BE2C (cell line): ENCODE data around the gene MAGI2.
"Not testable (repeated sequence)": the region's sequence is repeated elsewhere in the genome, so short reads cannot be mapped to it uniquely, and the experiment has no call there.

Experiments
- DNase-seq: peaks from one replicate; pipeline ENCODE4 v3.0.0-alpha.2; 2020
- H3K27me3 ChIP-seq: fragments of 250-450 bp; sonication (Bioruptor Pico); 2 replicates; pipeline ENCODE4 v1.5.1; 2020; ENCODE audit warnings: mild to moderate bottlenecking
- H3K36me3 ChIP-seq: fragments of 250-450 bp; sonication (Bioruptor Pico); 2 replicates; pipeline ENCODE4 v1.5.1; 2020; ENCODE audit warnings: mild to moderate bottlenecking
- H3K4me1 ChIP-seq: fragments of 250-450 bp; sonication (Bioruptor Pico); 2 replicates; pipeline ENCODE4 v1.5.1; 2020
- H3K4me3 ChIP-seq: 2 replicates; pipeline ENCODE4 v1.5.1; 2011; ENCODE audit warnings: low read depth, low read length
- H3K9me3 ChIP-seq: fragments of 250-450 bp; sonication (Bioruptor Pico); 2 replicates; pipeline ENCODE4 v1.5.1; 2020
- CTCF ChIP-seq: IDR thresholded peaks from 2 replicates; pipeline ENCODE4 v1.5.1; 2012; ENCODE audit warnings: mild to moderate bottlenecking, low read depth, low read length

Gene MAGI2

GRCh38 chr7:79046061-79046460, 407.4 kb downstream of the MAGI2 start:
- no peak overlapping the region for H3K4me3 ChIP-seq
- H3K27me3 ChIP-seq, result peaks cover 3% of the 10 kb centered on the region; the same call in 1 of the 2 replicates
- no peaks in the 10 kb centered on the region for H3K9me3 ChIP-seq
- no peaks in the 10 kb centered on the region for H3K4me1 ChIP-seq
- H3K36me3 ChIP-seq, result no peaks in the 10 kb centered on the region
- TF ChIP-seq CTCF, result no peak
- DNase-seq, result no peak

GRCh38 chr7:79037001-79037400, 416.5 kb downstream of the MAGI2 start:
- Histone ChIP-seq H3K4me3 (no peak overlapping the region), H3K27me3 (peaks cover 2% of the 10 kb centered on the region; the same call in 1 of the 2 replicates), H3K9me3 (no peaks in the 10 kb centered on the region), H3K4me1 (no peaks in the 10 kb centered on the region), H3K36me3 (no peaks in the 10 kb centered on the region)
- no peak for TF ChIP-seq CTCF
- DNase-seq, result no peak

- Histone ChIP-seq H3K9me3 (no peaks in the 10 kb centered on the region), H3K4me1 (no peaks in the 10 kb centered on the region), H3K4me3 (no peak overlapping the region), H3K27me3 (peaks cover 2% of the 10 kb centered on the region; the same call in 1 of the 2 replicates), H3K36me3 (no peaks in the 10 kb centered on the region)
- DNase-seq, result no peak
- no peak for TF ChIP-seq CTCF
These were observed 417.1 kb downstream of the MAGI2 start for GRCh38 chr7:79036356-79036755.

- H3K9me3 ChIP-seq, result no peaks in the 10 kb centered on the region
- no peak overlapping the region for H3K4me3 ChIP-seq
- no peak for TF ChIP-seq CTCF
- DNase-seq, result no peak
- peaks cover 2% of the 10 kb centered on the region; the same call in 1 of the 2 replicates for H3K27me3 ChIP-seq
- no peaks in the 10 kb centered on the region for H3K4me1 ChIP-seq
- H3K36me3 ChIP-seq, result no peaks in the 10 kb centered on the region
These were observed 417.6 kb downstream of the MAGI2 start for GRCh38 chr7:79035858-79036257.

- Histone ChIP-seq H3K4me1 (no peaks in the 10 kb centered on the region), H3K27me3 (peaks cover 2% of the 10 kb centered on the region; the same call in 1 of the 2 replicates), H3K36me3 (no peaks in the 10 kb centered on the region), H3K9me3 (no peaks in the 10 kb centered on the region), H3K4me3 (no peak overlapping the region)
- no peak for TF ChIP-seq CTCF
- no peak for DNase-seq
These were observed 418.7 kb downstream of the MAGI2 start for GRCh38 chr7:79034730-79035129.

GRCh38 chr7:79019711-79020110, 433.8 kb downstream of the MAGI2 start:
- not testable (repeated sequence) for DNase-seq, H3K27me3 ChIP-seq, H3K4me1 ChIP-seq, H3K36me3 ChIP-seq, H3K4me3 ChIP-seq, H3K9me3 ChIP-seq

GRCh38 chr7:79011921-79012320, 441.5 kb downstream of the MAGI2 start:
- no peak for TF ChIP-seq CTCF
- no peaks in the 10 kb centered on the region for H3K9me3 ChIP-seq
- DNase-seq, result no peak
- H3K4me1 ChIP-seq, result no peaks in the 10 kb centered on the region
- H3K36me3 ChIP-seq, result no peaks in the 10 kb centered on the region
- H3K4me3 ChIP-seq, result no peak overlapping the region
- H3K27me3 ChIP-seq, result no peaks in the 10 kb centered on the region
